Bone marrow (tissue), 2 donors: ENCODE data around the gene MEIS2.

Experiments
- DNase-seq, 2 donors: peaks; one replicate each; lab custom pipeline; 2025; lab: John Stamatoyannopoulos, UW

The MEIS2 gene

DNA sequence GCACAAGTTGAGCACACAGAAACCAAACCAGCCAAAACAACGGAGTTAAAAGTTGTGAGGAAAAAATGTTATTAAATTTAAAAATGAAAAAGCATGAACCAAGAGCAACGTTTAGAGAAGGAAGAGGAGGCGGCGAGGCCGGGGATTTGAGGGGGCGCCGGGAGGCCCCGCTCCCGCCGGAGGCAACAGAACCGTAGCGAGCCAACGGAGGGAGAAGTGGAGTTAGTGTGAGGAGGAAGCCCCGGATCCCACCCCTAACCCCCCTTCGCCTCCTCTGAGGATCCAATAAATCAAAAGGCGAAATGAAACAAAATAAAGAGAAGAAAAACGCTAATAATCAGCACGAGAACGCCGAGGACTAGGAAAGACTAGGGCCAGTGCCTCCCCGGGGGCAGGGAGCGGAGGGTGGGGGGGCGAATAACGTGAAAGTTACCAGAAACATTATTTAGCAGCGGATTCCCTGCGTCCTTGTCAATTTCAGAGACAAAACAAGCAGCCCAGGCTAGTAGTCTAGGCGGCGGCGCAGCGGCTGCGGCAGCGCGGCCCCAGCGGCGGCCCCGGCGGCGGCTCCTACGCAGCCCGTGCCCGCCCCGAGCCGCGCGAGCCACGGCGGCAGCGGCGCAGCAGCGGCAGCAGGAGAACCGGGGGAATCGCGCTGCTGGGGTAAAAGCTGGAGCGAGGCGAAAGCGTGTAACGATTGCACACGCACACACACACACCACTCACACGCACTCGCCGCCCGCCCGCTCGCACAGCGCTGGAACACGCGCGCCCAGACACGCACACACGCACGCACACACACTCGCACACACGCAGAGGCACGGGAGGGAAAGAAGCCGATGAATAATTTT, 1.7 kb downstream of the MEIS2 start:
- no peak for DNase-seq

- DNase-seq, result no peak
Observed at GRCh38 chr15:37097144-37097919, 3.0 kb downstream of the MEIS2 start.

- no peak for DNase-seq
Observed at GRCh38 chr15:37096558-37097143, 3.7 kb downstream of the MEIS2 start.

GRCh38 chr15:37095770-37096557, 4.4 kb downstream of the MEIS2 start:
- DNase-seq, result no peak

DNA sequence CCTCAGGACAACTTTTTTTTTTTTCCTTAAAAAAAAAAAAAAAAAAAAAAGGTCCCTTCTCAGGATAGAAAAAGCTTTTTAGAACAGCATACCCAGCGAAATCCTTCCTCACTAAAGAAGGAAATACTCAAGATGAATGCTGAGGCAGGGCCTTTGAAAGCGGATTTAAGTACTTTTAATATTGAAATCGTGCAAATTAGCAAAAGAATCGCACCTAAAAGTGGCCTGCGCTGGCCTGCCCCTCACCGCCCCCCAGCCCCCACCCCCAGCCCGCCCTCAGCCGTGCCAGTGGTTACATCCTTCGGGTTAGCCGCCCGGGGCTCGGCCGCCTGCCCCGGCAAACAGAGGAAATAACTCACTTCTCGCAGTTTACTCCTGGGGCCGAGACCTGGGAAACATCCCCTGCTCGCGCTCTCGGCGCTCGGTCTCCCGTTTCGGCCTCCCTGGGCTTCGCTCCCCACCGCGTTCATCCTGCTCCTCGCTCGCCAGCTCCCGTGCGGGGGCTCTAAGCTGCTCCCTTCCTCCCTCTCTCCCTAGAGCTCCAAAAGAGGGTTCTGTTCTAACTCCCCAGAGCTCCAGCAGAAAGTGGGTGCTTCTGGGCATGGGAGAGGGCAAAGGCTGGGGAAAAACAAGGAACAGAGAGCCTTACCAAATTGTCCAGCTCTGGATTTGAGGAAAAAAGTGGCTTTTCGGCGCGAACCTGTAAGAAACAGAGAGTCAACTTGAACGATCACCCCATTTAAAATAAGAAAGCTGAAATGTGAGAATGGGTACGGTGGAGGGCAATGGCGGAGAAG, 5.2 kb downstream of the MEIS2 start:
- no peak for DNase-seq

- no peak for DNase-seq
Observed at GRCh38 chr15:37094333-37094914, 5.9 kb downstream of the MEIS2 start.

DNA sequence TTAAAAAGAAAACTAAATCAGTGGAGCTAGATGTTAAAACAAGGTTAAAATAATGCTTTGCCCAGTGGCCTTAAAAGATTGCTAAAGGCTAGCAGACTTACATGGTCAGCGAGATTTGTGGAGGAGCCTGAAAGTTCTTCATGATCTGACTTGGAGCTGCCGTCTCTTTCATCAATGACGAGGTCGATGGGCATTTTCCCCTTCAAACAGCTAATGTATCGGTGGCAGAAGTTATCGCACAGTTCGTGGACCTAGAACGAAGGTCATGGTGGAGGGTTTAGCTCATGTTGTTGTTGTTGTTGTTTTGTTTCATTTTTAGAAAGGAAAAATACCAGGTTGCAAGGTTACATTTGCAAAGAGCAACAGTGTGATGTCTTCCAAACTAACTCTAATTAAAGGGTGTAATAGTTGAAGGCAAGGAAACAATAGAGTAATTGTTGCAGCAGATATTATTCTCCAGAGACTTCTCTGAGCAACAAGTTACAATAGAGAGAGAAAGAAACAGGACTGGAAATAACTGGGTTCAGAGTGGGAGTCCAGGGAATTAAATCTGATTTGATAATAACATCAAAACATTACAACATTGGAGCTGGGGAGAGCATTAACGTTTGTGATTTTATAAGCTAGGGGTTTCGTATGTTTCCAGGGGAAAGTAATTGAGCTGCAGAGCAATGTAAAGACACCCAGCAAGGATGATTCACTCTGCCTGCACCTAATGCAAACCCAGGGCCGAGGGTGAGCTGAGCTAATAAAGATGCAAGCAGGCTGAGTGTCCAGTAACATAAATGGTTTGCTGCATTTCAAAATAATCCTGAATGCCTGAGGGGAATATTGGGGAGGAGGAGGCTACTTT, 6.6 kb downstream of the MEIS2 start:
- DNase-seq, result no peak

GRCh38 chr15:37090543-37091175, 9.7 kb downstream of the MEIS2 start:
- DNase-seq, result no peak

- no peak for DNase-seq
Observed at GRCh38 chr15:37088436-37088835, 11.9 kb downstream of the MEIS2 start.

- DNase-seq, result no peak
Observed at GRCh38 chr15:37087131-37087588, 13.2 kb downstream of the MEIS2 start.

- DNase-seq, result no peak
Observed at GRCh38 chr15:37086521-37086920, 13.8 kb downstream of the MEIS2 start.

- no peak for DNase-seq
Observed at GRCh38 chr15:37086120-37086519, 14.2 kb downstream of the MEIS2 start.

GRCh38 chr15:37084602-37085001, 15.7 kb downstream of the MEIS2 start:
- no peak for DNase-seq

DNA sequence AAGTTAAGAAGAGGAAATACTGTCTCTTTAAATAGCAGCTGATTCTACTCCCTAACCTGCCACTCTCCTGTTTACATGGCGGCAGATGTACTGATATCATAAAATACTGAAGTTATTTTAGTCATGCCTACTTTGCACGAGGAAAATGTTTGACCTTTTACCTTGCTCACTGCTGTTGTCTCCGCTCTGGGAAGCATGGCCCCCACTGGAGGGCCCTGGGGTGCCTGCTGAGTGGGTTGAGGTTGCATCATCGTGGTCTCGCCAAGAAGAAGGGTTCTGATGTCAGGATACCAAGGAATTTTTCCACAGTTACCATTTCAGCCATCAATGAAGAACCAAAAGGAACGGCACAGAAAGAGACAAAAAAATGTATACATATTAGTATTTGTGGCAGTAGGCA, 16.7 kb downstream of the MEIS2 start:
- no peak for DNase-seq

- DNase-seq, result no peak
Observed at GRCh38 chr15:37081983-37082382, 18.4 kb downstream of the MEIS2 start.

GRCh38 chr15:37080261-37080921, 20.0 kb downstream of the MEIS2 start:
- DNase-seq, result no peak

DNA sequence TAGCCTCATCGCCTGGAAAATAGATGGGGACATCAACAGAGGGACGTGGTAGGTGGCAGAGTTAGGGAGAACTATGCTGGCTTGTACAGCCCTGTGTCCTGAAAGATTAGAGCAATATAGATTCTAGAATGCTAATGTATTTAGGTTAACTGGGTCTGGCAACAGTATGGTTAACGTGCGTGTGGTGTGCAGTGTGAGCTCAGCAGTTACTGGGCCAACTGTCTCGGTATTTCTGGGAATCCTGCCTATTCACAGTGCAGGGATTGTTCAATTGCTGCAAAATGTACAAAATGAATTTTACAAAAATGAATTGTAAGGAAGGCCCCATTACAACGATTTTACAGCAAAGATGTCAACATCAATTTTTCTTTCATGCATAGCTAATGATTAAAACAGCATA, 20.6 kb downstream of the MEIS2 start:
- DNase-seq, result no peak

GRCh38 chr15:37078566-37078965, 21.8 kb downstream of the MEIS2 start:
- DNase-seq, result no peak
